B cell (primary cell): Measurements from ENCODE around the gene KCNQ1OT1. TPM values are rescaled to one million over a fixed set of nuclear protein-coding genes. Genes with fewer than 3 reads are reported as not detected.

Experiments used
- ATAC-seq: fragments of 200-7000 bp; cut with Tn5 transposase; one replicate; pipeline ENCODE4 v1.10.0; 2021; ENCODE audit warnings: low read depth, mild to moderate bottlenecking, moderate number of reproducible peaks, moderate library complexity
- CTCF ChIA-PET: fragments of 350-600 bp; sonication (Branson Sonifier 250); formaldehyde crosslinking; loops from one replicate; lab custom pipeline; 2021; ENCODE audit warnings: antibody characterized with exemption, inconsistent platforms; lab: Charles Lee
- POLR2A ChIA-PET: fragments of 350-600 bp; sonication (Branson Sonifier 250); formaldehyde crosslinking; loops from one replicate; lab custom pipeline; 2021; ENCODE audit warnings: antibody characterized with exemption; lab: Charles Lee
- DNase-seq: peaks from one replicate; pipeline ENCODE4 v3.0.0; 2013
- H2AFZ ChIP-seq: 2 replicates; pipeline ENCODE4 v1.6.1; 2012; ENCODE audit warnings: mild to moderate bottlenecking, low read depth, low read length; ENCODE audit not compliant: insufficient read depth, poor library complexity, severe bottlenecking
- H3K27ac ChIP-seq, 2 donors: 1 replicate in 1 of 2; 2 replicates in 1 of 2; pipeline ENCODE4 v1.5.1; 2012 to 2013; ENCODE audit warnings: low read length in 2 of 2, mild to moderate bottlenecking in 2 of 2, moderate library complexity in 1 of 2
- H3K27me3 ChIP-seq, 4 experiments: fragments of 200-600 bp in 1 of 4; sonication (generic) in 1 of 4; replicated peaks in 1 of 4; 1 replicate in 2 of 4; 2 replicates in 2 of 4; pipeline versions ENCODE4 v1.6.1 to v1.7.0; 2013 to 2016; ENCODE audit warnings: low read length in 3 of 4, mild to moderate bottlenecking in 2 of 4, mixed read lengths in 1 of 4, moderate library complexity in 1 of 4; ENCODE audit not compliant: insufficient read depth in 4 of 4, control insufficient read depth in 3 of 4; ENCODE audit errors: control extremely low read depth in 1 of 4
- H3K36me3 ChIP-seq, 2 experiments: replicated peaks in 1 of 2; 1 replicate in 1 of 2; 2 replicates in 1 of 2; pipeline versions ENCODE4 v1.6.1 to v1.7.1; 2013; ENCODE audit warnings: low read length in 1 of 2; ENCODE audit not compliant: insufficient read depth in 2 of 2, control insufficient read depth in 1 of 2; ENCODE audit errors: control extremely low read depth in 1 of 2, extremely low read depth in 1 of 2
- H3K4me1 ChIP-seq, 2 donors: fragments of 200-600 bp in 1 of 2; sonication (generic) in 1 of 2; 1 replicate in 1 of 2; 2 replicates in 1 of 2; pipeline versions ENCODE4 v1.5.1 to v1.6.1; 2013 to 2017; ENCODE audit warnings: low read length in 2 of 2; ENCODE audit not compliant: control insufficient read depth in 2 of 2, insufficient read depth in 2 of 2
- H3K4me2 ChIP-seq: replicated peaks from 2 replicates; pipeline ENCODE3; 2012; ENCODE audit warnings: mild to moderate bottlenecking, low read depth, low read length; ENCODE audit not compliant: poor library complexity, severe bottlenecking
- H3K4me3 ChIP-seq, 5 experiments: fragments of 200-600 bp in 1 of 5; sonication (generic) in 1 of 5; 1 replicate in 3 of 5; 2 replicates in 2 of 5; pipeline versions ENCODE4 v1.5.1 to v1.7.0; 2011 to 2016; ENCODE audit warnings: low read length in 4 of 5, mild to moderate bottlenecking in 4 of 5, low read depth in 2 of 5, control low read depth in 1 of 5, moderate library complexity in 1 of 5; ENCODE audit not compliant: insufficient read depth in 1 of 5; ENCODE audit errors: control extremely low read depth in 1 of 5, extremely low read depth in 1 of 5
- H3K79me2 ChIP-seq: fragments of 200-600 bp; sonication (generic); one replicate; pipeline ENCODE4 v1.6.0; 2016; ENCODE audit warnings: low read length; ENCODE audit not compliant: control insufficient read depth, insufficient read depth
- H3K9ac ChIP-seq: fragments of 200-600 bp; sonication (generic); 2 replicates; pipeline ENCODE4 v1.6.1; 2017; ENCODE audit warnings: mild to moderate bottlenecking, low read length, moderate library complexity
- H3K9me3 ChIP-seq, 3 donors: one replicate each; pipeline versions ENCODE4 v1.6.1 to v1.7.1; 2013; ENCODE audit warnings: low read length in 2 of 3; ENCODE audit not compliant: control insufficient read depth in 2 of 3, insufficient read depth in 1 of 3; ENCODE audit errors: control extremely low read depth in 1 of 3
- H4K20me1 ChIP-seq: 2 replicates; pipeline ENCODE4 v1.6.0; 2012; ENCODE audit warnings: mild to moderate bottlenecking, low read length; ENCODE audit not compliant: insufficient read depth, control insufficient read depth, poor library complexity, severe bottlenecking
- H3K27ac Mint-ChIP-seq: one replicate; pipeline ENCODE4 v1.8.0; 2021; ENCODE audit warnings: mixed read lengths
- H3K27me3 Mint-ChIP-seq: one replicate; pipeline ENCODE4 v1.8.0; 2021; ENCODE audit warnings: mixed read lengths
- H3K4me1 Mint-ChIP-seq: one replicate; pipeline ENCODE4 v1.8.0; 2021; ENCODE audit warnings: mixed read lengths
- H3K4me3 Mint-ChIP-seq: one replicate; pipeline ENCODE4 v1.8.0; 2021; ENCODE audit warnings: mixed read lengths
- H3K9me3 Mint-ChIP-seq: one replicate; pipeline ENCODE4 v1.8.0; 2022; ENCODE audit warnings: mixed read lengths; ENCODE audit not compliant: insufficient read depth
- EZH2 ChIP-seq: IDR thresholded peaks from 2 replicates; pipeline ENCODE4 v1.6.1; 2012; ENCODE audit warnings: borderline replicate concordance, low read depth, mild to moderate bottlenecking, moderate library complexity, low read length; ENCODE audit not compliant: insufficient read depth, poor library complexity, severe bottlenecking
- WGBS: methylation state at CpG from one replicate; pipeline ENCODE4 v1.1.5; 2013; ENCODE audit warnings: missing lambda C conversion rate; ENCODE audit not compliant: insufficient coverage; 5-methylcytosine and 5-hydroxymethylcytosine counted together
- intact Hi-C: fragments of 100-400 bp; cut with micrococcal nuclease; formaldehyde crosslinking; loops from one replicate; pipeline ENCODE4 v1.10.0; 2022
- polyA plus RNA-seq: library from polyadenylated mRNA; depleted of rRNA; stranded (reverse); fragments of >200 nt; gene quantifications from 2 replicates; pipeline ENCODE4 v1.2.3, GENCODE V29; 2012
- total RNA-seq, 2 donors: library from RNA; stranded (reverse); fragments of 120-200 nt in 1 of 2; gene quantifications; 1 replicate in 1 of 2; 2 replicates in 1 of 2; pipeline versions ENCODE4 v1.2.3 to v1.2.4, GENCODE V29; 2013 to 2022
- TF ChIP-seq, protein P1 (sequence below): fragments of 200-600 bp; IDR thresholded peaks from one replicate; pipeline ENCODE4 v1.8.0; 2022; ENCODE audit warnings: antibody characterized with exemption, mild to moderate bottlenecking

Gene KCNQ1OT1
- total and polyA plus RNA-seq, 2 donors (not counting 1 experiment from before 2014, with no cell fraction given): 0.03 to 0.89 TPM

DNA sequence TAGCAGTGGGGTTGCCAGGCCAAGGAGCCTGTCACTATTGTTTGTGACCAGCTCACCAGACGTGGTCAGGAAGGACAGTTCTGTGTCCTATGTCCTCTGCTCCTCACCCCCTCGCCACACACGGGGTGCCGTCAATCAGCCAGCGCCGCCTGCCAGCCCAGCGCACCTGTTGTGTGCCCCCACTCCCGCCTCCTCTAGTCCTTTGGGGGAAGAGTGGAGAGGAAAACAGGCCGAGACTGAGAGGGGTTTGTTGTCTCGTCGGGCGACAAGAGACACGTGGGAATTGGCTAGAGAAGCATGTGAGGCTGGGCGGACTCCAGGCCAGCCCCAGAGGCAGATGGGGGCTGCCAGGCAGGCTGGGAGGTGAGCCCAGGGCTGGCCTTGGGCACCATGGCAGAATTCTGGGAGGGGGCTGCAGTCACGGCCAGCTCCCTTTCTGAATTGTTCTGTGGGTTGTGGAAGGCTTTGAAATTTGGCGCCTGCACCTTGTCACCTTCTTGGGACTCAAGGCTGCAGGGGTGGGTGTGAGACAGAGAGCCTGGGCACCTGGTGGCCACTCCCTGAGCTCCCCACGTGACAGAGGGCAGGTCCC, 3.1 kb upstream of the KCNQ1OT1 start:
- Mint-ChIP-seq H3K9me3 (no peaks in the 10 kb centered on the region), H3K4me3 (no peak overlapping the region), H3K27me3 (no peaks in the 10 kb centered on the region), H3K4me1 (peaks cover 36% of the 10 kb centered on the region), H3K27ac (no peak overlapping the region)
- DNase-seq (no peak), ATAC-seq (no peak)
- Histone ChIP-seq H3K27ac (no peak overlapping the region), H3K79me2 (peaks cover 5% of the 10 kb centered on the region), H3K36me3 (no peaks in the 10 kb centered on the region), H3K9ac (no peak overlapping the region), H3K4me1 (peaks cover 22 to 35% of the 10 kb centered on the region in 2 donors), H4K20me1 (peaks cover 23% of the 10 kb centered on the region), H3K4me3 (no peak overlapping the region), H3K4me2 (peak overlapping the region; percentile 14), H2AFZ (no peak overlapping the region), H3K9me3 (peaks cover 0 to 42% (median 4%) of the 10 kb centered on the region in 3 donors), H3K27me3 (peaks cover 0 to 8% (median 1%) of the 10 kb centered on the region in 4 experiments)
- intact Hi-C loops: loop anchor here (5.0 kb wide), 1 partner anchor 184 kb away; the partner anchor contains the start of gene CDKN1C
- ChIA-PET CTCF (interaction anchor here (1.2 kb wide), 1 partner anchor 169 kb away, joined by 3 read pairs; no protein-coding TSS in a partner anchor), POLR2A (no interaction called here)
- 33% methylated on average over 12 of the region's 17 CpGs for WGBS
- TF ChIP-seq EZH2: no peak
- TF ChIP-seq, protein P1, sequence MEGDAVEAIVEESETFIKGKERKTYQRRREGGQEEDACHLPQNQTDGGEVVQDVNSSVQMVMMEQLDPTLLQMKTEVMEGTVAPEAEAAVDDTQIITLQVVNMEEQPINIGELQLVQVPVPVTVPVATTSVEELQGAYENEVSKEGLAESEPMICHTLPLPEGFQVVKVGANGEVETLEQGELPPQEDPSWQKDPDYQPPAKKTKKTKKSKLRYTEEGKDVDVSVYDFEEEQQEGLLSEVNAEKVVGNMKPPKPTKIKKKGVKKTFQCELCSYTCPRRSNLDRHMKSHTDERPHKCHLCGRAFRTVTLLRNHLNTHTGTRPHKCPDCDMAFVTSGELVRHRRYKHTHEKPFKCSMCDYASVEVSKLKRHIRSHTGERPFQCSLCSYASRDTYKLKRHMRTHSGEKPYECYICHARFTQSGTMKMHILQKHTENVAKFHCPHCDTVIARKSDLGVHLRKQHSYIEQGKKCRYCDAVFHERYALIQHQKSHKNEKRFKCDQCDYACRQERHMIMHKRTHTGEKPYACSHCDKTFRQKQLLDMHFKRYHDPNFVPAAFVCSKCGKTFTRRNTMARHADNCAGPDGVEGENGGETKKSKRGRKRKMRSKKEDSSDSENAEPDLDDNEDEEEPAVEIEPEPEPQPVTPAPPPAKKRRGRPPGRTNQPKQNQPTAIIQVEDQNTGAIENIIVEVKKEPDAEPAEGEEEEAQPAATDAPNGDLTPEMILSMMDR: no peak

DNA sequence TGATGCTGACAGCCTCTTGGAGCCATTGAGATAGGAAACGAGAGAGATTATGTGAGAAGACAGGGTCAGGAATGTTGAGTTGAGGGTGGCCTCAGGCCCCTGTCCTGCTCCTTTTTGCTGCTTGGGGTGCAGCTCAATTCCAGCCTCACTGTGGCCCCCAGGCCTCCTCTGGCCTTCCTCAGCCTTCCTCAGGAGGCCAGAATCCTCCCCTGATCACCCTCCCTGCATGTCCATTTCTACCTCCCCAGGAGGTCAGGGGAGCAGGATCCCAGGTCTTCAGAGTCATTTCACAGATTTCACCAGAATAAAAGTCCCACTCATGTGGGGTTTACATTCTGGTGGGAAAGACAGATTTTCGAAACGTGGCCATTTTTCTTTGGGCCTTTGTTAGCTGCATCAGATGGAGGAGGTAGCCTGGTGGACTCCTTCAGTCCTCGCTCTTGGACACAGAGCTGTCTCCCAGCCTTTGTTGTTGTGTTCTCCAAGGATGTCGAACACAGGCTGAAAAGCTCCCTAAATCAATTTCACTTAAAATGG, 2.2 kb upstream of the KCNQ1OT1 start:
- peaks cover 0 to 42% (median 4%) of the 10 kb centered on the region in 3 donors for H3K9me3 ChIP-seq
- peaks cover 25% of the 10 kb centered on the region for H4K20me1 ChIP-seq
- no peak overlapping the region for H3K27ac ChIP-seq
- H3K4me1 ChIP-seq: peaks cover 22 to 35% of the 10 kb centered on the region in 2 donors
- ATAC-seq (no peak), DNase-seq (no peak)
- 67% methylated on average over 1 of the region's 5 CpGs for WGBS
- no peaks in the 10 kb centered on the region for H3K36me3 ChIP-seq
- no peak overlapping the region for H3K4me2 ChIP-seq
- peaks cover 5% of the 10 kb centered on the region for H3K79me2 ChIP-seq
- Mint-ChIP-seq H3K27ac (no peak overlapping the region), H3K4me3 (no peak overlapping the region), H3K4me1 (peaks cover 36% of the 10 kb centered on the region), H3K9me3 (no peaks in the 10 kb centered on the region), H3K27me3 (no peaks in the 10 kb centered on the region)
- H3K4me3 ChIP-seq: no peak overlapping the region
- intact Hi-C loops: loop anchor here (5.0 kb wide), 1 partner anchor 185 kb away; the partner anchor contains the start of gene CDKN1C
- H3K9ac ChIP-seq: no peak overlapping the region
- ChIA-PET POLR2A (no interaction called here), CTCF (no interaction called here)
- no peak for TF ChIP-seq EZH2
- TF ChIP-seq, protein P1: no peak
- no peak overlapping the region for H2AFZ ChIP-seq
- peaks cover 0 to 8% (median 1%) of the 10 kb centered on the region in 4 experiments for H3K27me3 ChIP-seq
